Activated T-cell treated with anti-CD3 and anti-CD28 coated beads, Interleukin-2, amount 50 U/mL, for 24 hours (primary cell): ENCODE results near the gene CITED2.
"Not testable (repeated sequence)": the region's sequence is repeated elsewhere in the genome, so short reads cannot be mapped to it uniquely, and the experiment has no call there.

Experiments
- DNase-seq: peaks from one replicate; pipeline ENCODE4 v3.0.0-alpha.2; 2020
- H3K27ac Mint-ChIP-seq: 2 replicates; pipeline ENCODE4 v1.8.0; 2020; ENCODE audit warnings: mild to moderate bottlenecking, mixed read lengths
- H3K27me3 Mint-ChIP-seq: 2 replicates; pipeline ENCODE4 v1.8.0; 2020; ENCODE audit warnings: mixed read lengths
- H3K36me3 Mint-ChIP-seq: 2 replicates; pipeline ENCODE4 v1.8.0; 2020; ENCODE audit warnings: low read depth, mixed read lengths
- H3K4me1 Mint-ChIP-seq: 2 replicates; pipeline ENCODE4 v1.8.0; 2020; ENCODE audit warnings: low read depth, mixed read lengths
- H3K4me3 Mint-ChIP-seq: 2 replicates; pipeline ENCODE4 v1.8.0; 2020; ENCODE audit warnings: mild to moderate bottlenecking, moderate library complexity, mixed read lengths
- H3K9me3 Mint-ChIP-seq: 2 replicates; pipeline ENCODE4 v1.8.0; 2020; ENCODE audit warnings: mixed read lengths

CITED2 gene

GRCh38 chr6:139374357-139375225, at the start of gene CITED2:
Gene CITED2 (minus strand): TSS chr6:139374648. CDS start chr6:139373944, 704 bp downstream.
- no peaks in the 10 kb centered on the region for H3K9me3 Mint-ChIP-seq
- H3K36me3 Mint-ChIP-seq = peaks cover 36% of the 10 kb centered on the region
- H3K4me3 Mint-ChIP-seq = peak within 1 kb of the TSS; percentile 90
- H3K27me3 Mint-ChIP-seq = no peaks in the 10 kb centered on the region
- peak; percentile 96 for DNase-seq
- H3K27ac Mint-ChIP-seq = peak within 1 kb of the TSS; percentile 96
- peaks cover 50% of the 10 kb centered on the region for H3K4me1 Mint-ChIP-seq

- Mint-ChIP-seq H3K36me3 (no peaks in the 10 kb centered on the region), H3K9me3 (no peaks in the 10 kb centered on the region), H3K4me3 (no peak overlapping the region), H3K27ac (no peak overlapping the region), H3K27me3 (peaks cover 11% of the 10 kb centered on the region), H3K4me1 (no peaks in the 10 kb centered on the region)
- no peak for DNase-seq
Measured at GRCh38 chr6:139423037-139423703, 48.7 kb upstream of the CITED2 start.

- no peaks in the 10 kb centered on the region for H3K9me3 Mint-ChIP-seq
- H3K36me3 Mint-ChIP-seq = no peaks in the 10 kb centered on the region
- DNase-seq = no peak
- no peak overlapping the region for H3K4me3 Mint-ChIP-seq
- no peaks in the 10 kb centered on the region for H3K4me1 Mint-ChIP-seq
- H3K27me3 Mint-ChIP-seq = peaks cover 11% of the 10 kb centered on the region
- H3K27ac Mint-ChIP-seq = no peak overlapping the region
Measured at GRCh38 chr6:139422105-139423036, 47.9 kb upstream of the CITED2 start.

GRCh38 chr6:139418481-139419132, 44.2 kb upstream of the CITED2 start:
- H3K9me3 Mint-ChIP-seq = no peaks in the 10 kb centered on the region
- no peak overlapping the region for H3K27ac Mint-ChIP-seq
- no peaks in the 10 kb centered on the region for H3K4me1 Mint-ChIP-seq
- H3K27me3 Mint-ChIP-seq = no peaks in the 10 kb centered on the region
- H3K36me3 Mint-ChIP-seq = no peaks in the 10 kb centered on the region
- H3K4me3 Mint-ChIP-seq = no peak overlapping the region
- DNase-seq = no peak

GRCh38 chr6:139416146-139416545, 41.7 kb upstream of the CITED2 start:
- Mint-ChIP-seq H3K4me3 (no peak overlapping the region), H3K4me1 (no peaks in the 10 kb centered on the region), H3K27me3 (no peaks in the 10 kb centered on the region), H3K36me3 (no peaks in the 10 kb centered on the region), H3K27ac (no peak overlapping the region), H3K9me3 (no peaks in the 10 kb centered on the region)
- no peak for DNase-seq

- Mint-ChIP-seq H3K4me3 (no peak overlapping the region), H3K27me3 (no peaks in the 10 kb centered on the region), H3K36me3 (no peaks in the 10 kb centered on the region), H3K4me1 (no peaks in the 10 kb centered on the region), H3K27ac (no peak overlapping the region), H3K9me3 (no peaks in the 10 kb centered on the region)
- no peak for DNase-seq
Measured at GRCh38 chr6:139415365-139415764, 40.9 kb upstream of the CITED2 start.

GRCh38 chr6:139412103-139412502, 37.7 kb upstream of the CITED2 start:
- H3K27ac Mint-ChIP-seq, H3K36me3 Mint-ChIP-seq, DNase-seq, H3K9me3 Mint-ChIP-seq, H3K27me3 Mint-ChIP-seq, H3K4me3 Mint-ChIP-seq, H3K4me1 Mint-ChIP-seq: not testable (repeated sequence)

GRCh38 chr6:139409026-139409425, 34.6 kb upstream of the CITED2 start:
- Mint-ChIP-seq H3K4me3 (no peak overlapping the region), H3K4me1 (no peaks in the 10 kb centered on the region), H3K36me3 (no peaks in the 10 kb centered on the region), H3K27me3 (no peaks in the 10 kb centered on the region), H3K9me3 (no peaks in the 10 kb centered on the region), H3K27ac (no peak overlapping the region)
- no peak for DNase-seq

- Mint-ChIP-seq H3K9me3 (no peaks in the 10 kb centered on the region), H3K36me3 (no peaks in the 10 kb centered on the region), H3K4me3 (no peak overlapping the region), H3K4me1 (no peaks in the 10 kb centered on the region), H3K27me3 (no peaks in the 10 kb centered on the region), H3K27ac (no peak overlapping the region)
- DNase-seq = no peak
Measured at GRCh38 chr6:139407718-139408222, 33.3 kb upstream of the CITED2 start.

GRCh38 chr6:139406577-139407343, 32.3 kb upstream of the CITED2 start:
- H3K27ac Mint-ChIP-seq = no peak overlapping the region
- H3K4me3 Mint-ChIP-seq = no peak overlapping the region
- DNase-seq = no peak
- H3K9me3 Mint-ChIP-seq = no peaks in the 10 kb centered on the region
- no peaks in the 10 kb centered on the region for H3K4me1 Mint-ChIP-seq
- H3K27me3 Mint-ChIP-seq = no peaks in the 10 kb centered on the region
- no peaks in the 10 kb centered on the region for H3K36me3 Mint-ChIP-seq

- Mint-ChIP-seq H3K36me3 (no peaks in the 10 kb centered on the region), H3K27me3 (no peaks in the 10 kb centered on the region)
- no peak for DNase-seq
Measured at GRCh38 chr6:139402876-139403386, 28.5 kb upstream of the CITED2 start.

GRCh38 chr6:139398658-139399057, 24.2 kb upstream of the CITED2 start:
- H3K27me3 Mint-ChIP-seq = no peaks in the 10 kb centered on the region
- H3K27ac Mint-ChIP-seq = no peak overlapping the region
- no peaks in the 10 kb centered on the region for H3K36me3 Mint-ChIP-seq
- no peak overlapping the region for H3K4me3 Mint-ChIP-seq
- no peak for DNase-seq
- H3K9me3 Mint-ChIP-seq = no peaks in the 10 kb centered on the region
- H3K4me1 Mint-ChIP-seq = no peaks in the 10 kb centered on the region

More at GRCh38 chr6:139402876-139403386, 28.5 kb upstream of the CITED2 start:
- H3K4me3 Mint-ChIP-seq = no peak overlapping the region
- no peaks in the 10 kb centered on the region for H3K9me3 Mint-ChIP-seq
- H3K4me1 Mint-ChIP-seq = no peaks in the 10 kb centered on the region
- no peak overlapping the region for H3K27ac Mint-ChIP-seq

- Mint-ChIP-seq H3K9me3 (no peaks in the 10 kb centered on the region), H3K36me3 (no peaks in the 10 kb centered on the region), H3K27me3 (no peaks in the 10 kb centered on the region), H3K27ac (no peak overlapping the region), H3K4me1 (no peaks in the 10 kb centered on the region), H3K4me3 (no peak overlapping the region)
- no peak for DNase-seq
Measured at GRCh38 chr6:139395891-139396301, 21.4 kb upstream of the CITED2 start.
